ENCODE data around the gene EPB41L4A.

EPB41L4A gene

DNA sequence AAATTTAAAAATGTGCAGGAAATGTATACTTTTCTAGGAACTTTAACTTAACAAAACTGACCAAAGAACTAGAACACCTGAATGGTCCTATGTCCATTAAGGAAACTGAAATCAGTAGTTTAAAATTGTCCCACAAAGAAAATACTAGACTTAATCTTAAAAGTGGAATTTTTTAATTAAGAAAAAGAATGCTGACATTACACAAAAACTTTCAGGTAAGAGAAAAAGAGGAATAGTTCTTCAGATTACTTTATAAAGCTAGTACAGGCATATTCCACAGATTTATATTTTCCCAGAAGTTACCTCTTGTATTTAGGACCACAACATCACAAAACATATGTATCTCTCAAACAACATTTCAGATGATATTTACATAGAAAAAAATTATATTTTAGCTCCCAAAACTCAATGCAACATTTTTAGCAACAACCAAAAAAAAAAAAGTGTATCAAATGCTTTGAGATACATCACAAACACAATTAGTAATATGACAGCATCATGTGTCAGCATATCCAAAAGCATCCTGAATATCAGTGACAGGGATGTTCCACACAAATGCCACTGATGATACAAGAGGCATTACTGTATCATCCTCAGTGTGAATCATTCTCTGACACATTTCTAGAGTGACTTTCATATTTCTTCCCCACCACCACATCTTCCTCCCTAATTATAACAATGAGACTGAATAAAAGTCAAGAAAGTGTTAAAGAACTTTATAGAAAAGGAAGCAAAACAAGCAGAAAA lies 264.0 kb downstream of the EPB41L4A start:
- CTCF ChIA-PET = no interaction called here
- POLR2A ChIA-PET = no interaction called here
- TF ChIP-seq SUZ12 (IDR thresholded peaks at IDR 0.05) (no peak), FOXM1 (IDR thresholded peaks at IDR 0.05; ENCODE audit: borderline replicate concordance) (no peak), CTBP1 (IDR thresholded peaks at IDR 0.05; ENCODE audit: borderline replicate concordance) (no peak), LEF1 (IDR thresholded peaks at IDR 0.05; ENCODE audit: borderline replicate concordance) (no peak), BHLHE40 (IDR thresholded peaks at IDR 0.05; ENCODE audit: borderline replicate concordance) (no peak)
- DNase-seq (ENCODE audit: extremely low spot score) = no peak

DNA sequence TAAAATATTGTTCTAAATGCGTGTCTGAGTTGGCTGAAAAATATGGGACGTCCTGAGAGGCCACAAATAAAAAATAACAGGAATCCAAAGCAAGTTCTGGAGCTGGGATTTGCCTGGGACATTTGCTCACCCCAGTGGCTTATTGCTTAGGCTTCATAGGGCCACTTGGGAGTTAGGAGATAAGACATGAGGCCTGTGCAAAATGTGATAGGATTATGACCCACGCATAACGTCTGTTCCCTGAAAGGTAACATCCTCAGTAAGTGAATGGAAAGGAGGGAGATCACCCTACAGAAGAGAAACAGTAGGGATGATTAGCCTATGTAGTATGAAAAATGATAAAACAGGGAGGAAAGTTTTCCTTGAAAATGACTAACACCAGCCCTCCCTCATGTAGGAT lies 269.4 kb downstream of the EPB41L4A start:
- no peak for DNase-seq (ENCODE audit: extremely low spot score)
- ChIA-PET POLR2A (interaction anchor here (1.0 kb wide), 1 partner anchor 11 kb away, joined by 3 read pairs; no protein-coding TSS in a partner anchor), CTCF (interaction anchor here (0.7 kb wide), 1 partner anchor 599 kb away, joined by 3 read pairs; no protein-coding TSS in a partner anchor)
- TF ChIP-seq FOXM1 (IDR thresholded peaks at IDR 0.05; ENCODE audit: borderline replicate concordance) (no peak), FOXA1 (IDR thresholded peaks at IDR 0.05) (no peak), SP1 (IDR thresholded peaks at IDR 0.05) (no peak), CTBP1 (IDR thresholded peaks at IDR 0.05; ENCODE audit: borderline replicate concordance) (no peak), HDGF (IDR thresholded peaks at IDR 0.05; ENCODE audit: borderline replicate concordance) (no peak), L3MBTL2 (conservative IDR thresholded peaks at IDR 0.05) (no peak), BHLHE40 (IDR thresholded peaks at IDR 0.05; ENCODE audit: borderline replicate concordance) (no peak), SUZ12 (IDR thresholded peaks at IDR 0.05) (no peak), ELF4 (IDR thresholded peaks at IDR 0.05) (no peak)
- TF ChIP-seq, protein P1, sequence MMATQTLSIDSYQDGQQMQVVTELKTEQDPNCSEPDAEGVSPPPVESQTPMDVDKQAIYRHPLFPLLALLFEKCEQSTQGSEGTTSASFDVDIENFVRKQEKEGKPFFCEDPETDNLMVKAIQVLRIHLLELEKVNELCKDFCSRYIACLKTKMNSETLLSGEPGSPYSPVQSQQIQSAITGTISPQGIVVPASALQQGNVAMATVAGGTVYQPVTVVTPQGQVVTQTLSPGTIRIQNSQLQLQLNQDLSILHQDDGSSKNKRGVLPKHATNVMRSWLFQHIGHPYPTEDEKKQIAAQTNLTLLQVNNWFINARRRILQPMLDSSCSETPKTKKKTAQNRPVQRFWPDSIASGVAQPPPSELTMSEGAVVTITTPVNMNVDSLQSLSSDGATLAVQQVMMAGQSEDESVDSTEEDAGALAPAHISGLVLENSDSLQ (IDR thresholded peaks at IDR 0.05) = no peak

DNA sequence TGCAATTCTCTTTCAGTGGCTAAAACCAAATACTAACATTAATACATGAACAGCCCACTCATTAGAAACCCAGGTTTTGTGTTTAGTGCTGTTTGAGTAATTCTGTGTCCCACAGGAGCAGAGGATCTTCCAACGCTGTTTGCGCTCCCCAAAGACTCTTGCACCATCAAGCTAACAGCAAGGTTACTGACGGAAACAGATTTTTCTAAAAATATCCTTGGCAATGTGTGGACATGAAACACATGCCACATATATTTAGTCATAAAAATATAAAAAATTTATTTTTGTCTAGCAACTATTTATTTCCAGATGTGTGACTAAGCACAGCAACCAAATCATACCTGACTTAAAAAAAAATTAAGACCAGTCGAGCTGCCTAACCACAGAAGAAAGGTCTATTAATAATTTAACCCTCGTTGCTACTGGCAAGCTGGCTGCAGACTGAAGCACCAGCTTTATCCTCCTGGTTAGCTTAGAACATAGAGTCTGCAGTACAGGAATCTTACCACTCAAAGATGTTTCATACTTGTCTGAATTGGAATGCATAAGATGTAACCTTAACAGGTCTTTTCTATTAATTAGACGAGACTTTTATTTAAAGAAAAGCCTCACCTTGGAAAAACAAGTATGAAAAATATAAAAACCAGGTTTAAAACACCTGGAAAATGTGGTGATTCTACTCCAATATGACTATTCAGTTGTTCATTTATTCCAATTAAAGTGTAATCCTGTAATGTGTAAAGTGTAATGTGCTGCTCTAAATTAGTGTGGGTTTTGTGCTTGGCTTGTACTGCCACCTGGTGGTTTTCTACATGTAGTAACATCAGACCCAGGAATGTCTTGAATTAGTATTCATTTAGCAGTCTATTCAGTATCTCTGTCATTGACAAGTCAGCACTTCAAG lies 272.5 kb downstream of the EPB41L4A start:
- ChIA-PET POLR2A (interaction anchor here (0.8 kb wide), 1 partner anchor 390 kb away, joined by 3 read pairs; the partner anchor contains the start of gene NREP), CTCF (interaction anchor here (0.8 to 1.5 kb wide), 3 partner anchors 449 to 596 kb away, joined by 3 to 9 read pairs (median 6); no protein-coding TSS in a partner anchor)
- TF ChIP-seq LEF1 (IDR thresholded peaks at IDR 0.05; ENCODE audit: borderline replicate concordance) (no peak), SUZ12 (IDR thresholded peaks at IDR 0.05) (no peak), FOXM1 (IDR thresholded peaks at IDR 0.05; ENCODE audit: borderline replicate concordance) (no peak), ELF4 (IDR thresholded peaks at IDR 0.05) (no peak), CTBP1 (IDR thresholded peaks at IDR 0.05; ENCODE audit: borderline replicate concordance) (no peak), FOXA1 (IDR thresholded peaks at IDR 0.05) (no peak), L3MBTL2 (conservative IDR thresholded peaks at IDR 0.05) (no peak), HDGF (IDR thresholded peaks at IDR 0.05; ENCODE audit: borderline replicate concordance) (no peak)
- TF ChIP-seq, protein P1 (IDR thresholded peaks at IDR 0.05) = no peak
- DNase-seq (ENCODE audit: extremely low spot score) = peak; percentile 42

DNA sequence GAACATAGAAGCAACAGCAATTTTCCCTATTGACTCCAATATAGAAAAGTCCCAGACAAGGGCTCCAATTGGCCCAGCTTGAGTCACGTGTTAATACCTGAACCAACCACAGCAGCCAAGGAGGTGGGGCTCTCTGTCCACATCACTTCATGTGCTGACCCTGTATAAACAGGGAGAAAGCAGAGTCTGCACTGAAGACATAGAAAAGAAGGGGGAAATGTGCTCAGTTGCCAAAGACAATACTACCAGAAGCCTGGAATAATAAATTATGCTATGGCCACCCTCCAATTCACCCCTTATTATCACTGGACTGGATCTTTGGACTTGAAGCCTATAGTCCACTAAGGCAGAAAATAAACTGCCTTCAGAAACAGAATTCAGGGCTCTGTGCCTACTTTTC lies 275.4 kb downstream of the EPB41L4A start:
- TF ChIP-seq LEF1 (IDR thresholded peaks at IDR 0.05; ENCODE audit: borderline replicate concordance) = no peak
- TF ChIP-seq FOXK2 (IDR thresholded peaks at IDR 0.05) = no peak
- no peak for TF ChIP-seq NFRKB (IDR thresholded peaks at IDR 0.05)
- TF ChIP-seq SP1 (IDR thresholded peaks at IDR 0.05) = no peak
- no peak for TF ChIP-seq SUZ12 (IDR thresholded peaks at IDR 0.05)
- TF ChIP-seq BHLHE40 (IDR thresholded peaks at IDR 0.05; ENCODE audit: borderline replicate concordance) = no peak
- TF ChIP-seq CTBP1 (IDR thresholded peaks at IDR 0.05; ENCODE audit: borderline replicate concordance) = no peak
- no peak for TF ChIP-seq FOXM1 (IDR thresholded peaks at IDR 0.05; ENCODE audit: borderline replicate concordance)
- no peak for TF ChIP-seq ZNF384 (IDR thresholded peaks at IDR 0.05)
- TF ChIP-seq ARNT (IDR thresholded peaks at IDR 0.05) = no peak
- no peak for TF ChIP-seq ELF4 (IDR thresholded peaks at IDR 0.05)
- TF ChIP-seq TARDBP (IDR thresholded peaks at IDR 0.05) = no peak
- TF ChIP-seq FOXA1 (IDR thresholded peaks at IDR 0.05) = no peak
- no peak for DNase-seq (ENCODE audit: extremely low spot score)
- POLR2A ChIA-PET = no interaction called here
- CTCF ChIA-PET = no interaction called here

DNA sequence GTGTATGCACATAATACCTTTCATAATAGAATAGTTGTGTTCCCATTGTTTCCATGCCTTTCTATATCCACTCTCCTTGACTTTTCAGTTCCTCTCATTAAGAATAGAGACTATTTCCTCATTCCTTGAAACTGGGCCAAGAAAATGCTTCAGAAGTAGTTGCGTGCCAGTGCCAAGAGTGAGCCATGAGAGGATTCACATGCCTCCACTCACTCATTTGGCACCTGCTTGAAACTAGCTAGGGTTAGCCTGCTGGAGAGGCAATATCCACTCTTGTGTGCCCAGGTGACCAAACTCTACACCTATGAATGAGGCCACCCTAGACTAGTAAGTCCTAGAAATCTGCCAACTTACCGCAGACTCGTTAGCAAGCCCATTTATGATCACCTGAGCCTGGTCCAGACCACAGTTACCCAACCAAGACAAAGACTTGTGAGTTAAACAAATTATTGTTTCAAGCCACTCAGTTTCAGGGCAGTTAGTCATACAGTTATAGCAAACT lies 276.3 kb downstream of the EPB41L4A start:
- CTCF ChIA-PET = no interaction called here
- TF ChIP-seq FOXM1 (IDR thresholded peaks at IDR 0.05; ENCODE audit: borderline replicate concordance) = no peak
- no peak for TF ChIP-seq ARNT (IDR thresholded peaks at IDR 0.05)
- no peak for TF ChIP-seq L3MBTL2 (conservative IDR thresholded peaks at IDR 0.05)
- TF ChIP-seq NFRKB (IDR thresholded peaks at IDR 0.05) = no peak
- no peak for TF ChIP-seq CTBP1 (IDR thresholded peaks at IDR 0.05; ENCODE audit: borderline replicate concordance)
- no peak for TF ChIP-seq ELF4 (IDR thresholded peaks at IDR 0.05)
- TF ChIP-seq ZNF384 (IDR thresholded peaks at IDR 0.05) = no peak
- no peak for TF ChIP-seq FOXK2 (IDR thresholded peaks at IDR 0.05)
- DNase-seq (ENCODE audit: extremely low spot score) = no peak
- POLR2A ChIA-PET = no interaction called here

DNA sequence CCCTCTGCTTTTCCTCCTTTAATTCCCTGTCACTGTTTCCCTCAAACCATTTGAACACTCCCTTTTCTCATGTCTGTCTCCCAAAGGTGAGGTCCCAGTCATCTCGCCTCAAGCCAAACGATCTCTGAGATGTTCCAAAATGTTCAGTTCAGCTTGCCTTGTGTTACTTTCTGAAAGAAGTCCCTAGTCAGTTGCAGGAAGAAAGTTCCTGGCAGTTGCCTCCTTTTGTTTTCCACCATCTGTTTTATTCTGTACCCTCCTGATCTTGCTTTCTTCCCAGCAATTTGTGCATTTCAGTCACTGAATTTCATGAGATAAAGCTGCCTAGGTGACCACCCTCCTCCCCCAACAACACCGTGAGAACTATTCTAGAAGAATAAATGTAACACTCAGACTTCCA lies 277.5 kb downstream of the EPB41L4A start:
- ChIA-PET POLR2A (no interaction called here), CTCF (no interaction called here)
- TF ChIP-seq FOXK2 (IDR thresholded peaks at IDR 0.05) = no peak
- TF ChIP-seq SUZ12 (IDR thresholded peaks at IDR 0.05) = no peak
- no peak for TF ChIP-seq NFRKB (IDR thresholded peaks at IDR 0.05)
- no peak for TF ChIP-seq FOXM1 (IDR thresholded peaks at IDR 0.05; ENCODE audit: borderline replicate concordance)
- no peak for TF ChIP-seq ARNT (IDR thresholded peaks at IDR 0.05)
- no peak for TF ChIP-seq SP1 (IDR thresholded peaks at IDR 0.05)

More for the DNA sequence above, 277.5 kb downstream of the EPB41L4A start:
- no peak for DNase-seq (ENCODE audit: extremely low spot score)

Data from HEK293T (cell line).